MCF 10A (cell line): ENCODE results near the gene MME. TPM values are rescaled to one million over a fixed set of nuclear protein-coding genes. Genes with fewer than 3 reads are reported as not detected.

ENCODE experiments used
- BruUV-seq: library from RNA; stranded (reverse); fragments of 400-500 nt; replicated peaks from 2 replicates; lab custom pipeline; 2021; lab: Mats Ljungman, UMichigan
- CTCF ChIA-PET: fragments of 300-600 bp; sonication (Branson Sonifier 250); formaldehyde crosslinking; extraction: SDS; loops from one replicate; lab custom pipeline; 2021; ENCODE audit warnings: antibody characterized with exemption, inconsistent platforms; lab: Yijun Ruan, JAX
- POLR2A ChIA-PET: fragments of 300-600, 350-650 bp; sonication (Branson Sonifier 250); formaldehyde crosslinking; extraction: SDS; loops from one replicate; lab custom pipeline; 2020; ENCODE audit warnings: antibody characterized with exemption, inconsistent platforms; lab: Yijun Ruan, JAX
- DNase-seq: peaks from one replicate; pipeline ENCODE4 v3.0.0-alpha.2; 2018; ENCODE audit not compliant: unreplicated experiment
- H3K27ac Mint-ChIP-seq: one replicate; pipeline ENCODE4 v1.8.0; 2022; ENCODE audit warnings: mild to moderate bottlenecking, low read depth, mixed read lengths; ENCODE audit not compliant: unreplicated experiment
- H3K27me3 Mint-ChIP-seq: one replicate; pipeline ENCODE4 v1.8.0; 2022; ENCODE audit warnings: mixed read lengths; ENCODE audit not compliant: insufficient read depth, unreplicated experiment
- H3K36me3 Mint-ChIP-seq: one replicate; pipeline ENCODE4 v1.8.0; 2022; ENCODE audit warnings: mild to moderate bottlenecking, moderate library complexity, mixed read lengths; ENCODE audit not compliant: insufficient read depth, unreplicated experiment
- H3K4me1 Mint-ChIP-seq: one replicate; pipeline ENCODE4 v1.8.0; 2022; ENCODE audit warnings: mixed read lengths; ENCODE audit not compliant: insufficient read depth, unreplicated experiment
- H3K4me3 Mint-ChIP-seq: one replicate; pipeline ENCODE4 v1.8.0; 2022; ENCODE audit warnings: mild to moderate bottlenecking, moderate library complexity, mixed read lengths; ENCODE audit not compliant: unreplicated experiment
- H3K9me3 Mint-ChIP-seq: one replicate; pipeline ENCODE4 v1.8.0; 2022; ENCODE audit warnings: mixed read lengths; ENCODE audit not compliant: unreplicated experiment
- CTCF ChIP-seq: fragments of 200-600 bp; IDR thresholded peaks from one replicate; pipeline ENCODE4 v1.8.0; 2022; ENCODE audit warnings: antibody characterized with exemption, mild to moderate bottlenecking; ENCODE audit not compliant: unreplicated experiment
- intact Hi-C: fragments of 100-400 bp; cut with micrococcal nuclease; formaldehyde crosslinking; loops from 2 replicates; pipeline ENCODE4 v1.14.1; 2022
- total RNA-seq: library from RNA; stranded (reverse); gene quantifications from 2 replicates; pipeline ENCODE4 v1.2.3, GENCODE V29; 2022

MME gene
- total RNA-seq, 1 experiment from 2014 or later: 26.3 TPM

- no peak for DNase-seq
- no peak for TF ChIP-seq CTCF
- Mint-ChIP-seq H3K27ac (no peak overlapping the region), H3K27me3 (no peaks in the 10 kb centered on the region), H3K36me3 (peaks cover 29% of the 10 kb centered on the region), H3K4me1 (no peaks in the 10 kb centered on the region), H3K9me3 (no peaks in the 10 kb centered on the region), H3K4me3 (no peak overlapping the region)
- CTCF ChIA-PET: interaction anchor here (0.6 to 2.1 kb wide), 2 partner anchors 67 to 149 kb away, joined by 3 to 12 read pairs; no protein-coding TSS in a partner anchor
- intact Hi-C loops: no loop called here
- POLR2A ChIA-PET: interaction anchor here (1.0 kb wide), 2 partner anchors 20 to 42 kb away, joined by 3 to 4 read pairs; no protein-coding TSS in a partner anchor
- BruUV-seq: no TSS peak
Observed at GRCh38 chr3:155173771-155174170, 93.7 kb downstream of the MME start.

- peaks cover 10% of the 10 kb centered on the region for H3K36me3 Mint-ChIP-seq
- no peak for DNase-seq
- no peaks in the 10 kb centered on the region for H3K27me3 Mint-ChIP-seq
- BruUV-seq: no TSS peak
- no peak overlapping the region for H3K4me3 Mint-ChIP-seq
- TF ChIP-seq CTCF: no peak
- H3K27ac Mint-ChIP-seq: no peak overlapping the region
- ChIA-PET CTCF (no interaction called here), POLR2A (no interaction called here)
- H3K4me1 Mint-ChIP-seq: peaks cover 2% of the 10 kb centered on the region
- H3K9me3 Mint-ChIP-seq: no peaks in the 10 kb centered on the region
- intact Hi-C loops: no loop called here
Observed at GRCh38 chr3:155178810-155179436, 98.8 kb downstream of the MME start.

- ChIA-PET POLR2A (no interaction called here), CTCF (no interaction called here)
- peaks cover 10% of the 10 kb centered on the region for H3K36me3 Mint-ChIP-seq
- no peak for DNase-seq
- TF ChIP-seq CTCF: no peak
- intact Hi-C loops: no loop called here
- peaks cover 5% of the 10 kb centered on the region for H3K4me1 Mint-ChIP-seq
- no peaks in the 10 kb centered on the region for H3K27me3 Mint-ChIP-seq
- H3K27ac Mint-ChIP-seq: no peak overlapping the region
- BruUV-seq: no TSS peak
- no peak overlapping the region for H3K4me3 Mint-ChIP-seq
- no peaks in the 10 kb centered on the region for H3K9me3 Mint-ChIP-seq
Observed at GRCh38 chr3:155179437-155179827, 99.3 kb downstream of the MME start.

GRCh38 chr3:155179966-155180757, 100.0 kb downstream of the MME start:
- peaks cover 5% of the 10 kb centered on the region for H3K4me1 Mint-ChIP-seq
- CTCF ChIA-PET: interaction anchor here (0.7 kb wide), 1 partner anchor 424 kb away, joined by 3 read pairs; no protein-coding TSS in a partner anchor
- no peak overlapping the region for H3K4me3 Mint-ChIP-seq
- intact Hi-C loops: no loop called here
- no peaks in the 10 kb centered on the region for H3K27me3 Mint-ChIP-seq
- H3K36me3 Mint-ChIP-seq: peaks cover 10% of the 10 kb centered on the region
- no TSS peak for BruUV-seq
- POLR2A ChIA-PET: no interaction called here
- DNase-seq: no peak
- H3K27ac Mint-ChIP-seq: no peak overlapping the region
- no peak for TF ChIP-seq CTCF
- no peaks in the 10 kb centered on the region for H3K9me3 Mint-ChIP-seq
